HG03066 (cell line): ENCODE results near the gene SORL1.
A peak's percentile ranks its signal among the peaks of the same experiment; 100 is the strongest.

Source experiments
- ATAC-seq: cut with Tn5 transposase; IDR thresholded peaks from one replicate; pipeline ENCODE4 v1.9.1; 2021; ENCODE audit warnings: low read depth; ENCODE audit not compliant: unreplicated experiment

The SORL1 gene

GRCh38 chr11:121577106-121577848 is 125.2 kb downstream of the SORL1 start:
- ATAC-seq: no peak

- ATAC-seq: no peak
Measured at GRCh38 chr11:121578251-121578976, 126.3 kb downstream of the SORL1 start.

- no peak for ATAC-seq
Measured at GRCh38 chr11:121580154-121580553, 128.0 kb downstream of the SORL1 start.

- ATAC-seq: no peak
Measured at GRCh38 chr11:121581607-121582006, 129.5 kb downstream of the SORL1 start.

GRCh38 chr11:121582296-121582695 is 130.2 kb downstream of the SORL1 start:
- ATAC-seq: peak; percentile 56

GRCh38 chr11:121583825-121584224 is 131.7 kb downstream of the SORL1 start:
- no peak for ATAC-seq

- ATAC-seq: no peak
Measured at GRCh38 chr11:121586750-121587149, 134.6 kb downstream of the SORL1 start.

- no peak for ATAC-seq
Measured at GRCh38 chr11:121587182-121587581, 135.1 kb downstream of the SORL1 start.

- ATAC-seq: no peak
Measured at GRCh38 chr11:121588747-121589146, 136.6 kb downstream of the SORL1 start.

GRCh38 chr11:121589946-121590537 is 137.9 kb downstream of the SORL1 start:
- ATAC-seq: peak; percentile 65

GRCh38 chr11:121590772-121591404 is 138.8 kb downstream of the SORL1 start:
- no peak for ATAC-seq

- ATAC-seq: no peak
Measured at GRCh38 chr11:121591405-121592033, 139.4 kb downstream of the SORL1 start.

GRCh38 chr11:121592708-121593107 is 140.6 kb downstream of the SORL1 start:
- peak; percentile 31 for ATAC-seq

- ATAC-seq: no peak
Measured at GRCh38 chr11:121595717-121596161, 143.6 kb downstream of the SORL1 start.

GRCh38 chr11:121596195-121597155 is 144.4 kb downstream of the SORL1 start:
- no peak for ATAC-seq

- ATAC-seq: no peak
Measured at GRCh38 chr11:121603316-121603715, 151.2 kb downstream of the SORL1 start.

GRCh38 chr11:121604152-121604551 is 152.0 kb downstream of the SORL1 start:
- no peak for ATAC-seq

- ATAC-seq: no peak
Measured at GRCh38 chr11:121606354-121606753, 154.2 kb downstream of the SORL1 start.

- no peak for ATAC-seq
Measured at GRCh38 chr11:121607341-121607740, 155.2 kb downstream of the SORL1 start.
